Hindlimb muscle (tissue), 1 donor: Measurements from ENCODE around the gene FASN. TPM values are rescaled to one million over a fixed set of nuclear protein-coding genes. Genes with fewer than 3 reads are reported as not detected.

ENCODE experiments used
- DNase-seq: peaks from one replicate; pipeline ENCODE4 v3.0.0-alpha.2; 2013
- polyA plus RNA-seq: library from polyadenylated mRNA; unstranded; fragments of 120-200 nt; gene quantifications from one replicate; pipeline ENCODE4 v1.2.1, GENCODE V29; 2013; ENCODE audit not compliant: insufficient read length

The FASN gene
- polyA plus RNA-seq, 1 donor, result 34.7 TPM

DNA sequence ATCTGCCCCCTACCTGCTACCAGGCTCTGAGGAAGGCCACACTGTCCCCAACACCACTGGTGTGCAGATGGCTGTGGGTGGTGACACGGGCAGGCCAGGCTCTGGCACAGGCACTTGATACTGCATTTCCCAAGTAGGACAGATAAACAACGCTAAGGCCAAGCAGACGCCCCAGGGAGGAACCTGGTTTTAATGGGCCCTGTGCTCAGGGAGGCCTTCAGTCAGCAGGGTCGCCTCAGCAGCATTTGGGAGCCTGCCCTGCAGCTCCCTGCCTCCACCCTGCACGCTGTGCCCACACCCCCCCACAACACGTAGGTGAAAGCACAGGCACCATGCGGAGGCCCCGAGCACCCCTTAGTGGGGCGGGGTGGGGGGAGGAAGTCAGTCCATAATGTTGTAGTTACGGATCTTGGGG lies 3.3 kb upstream of the FASN start:
- no peak for DNase-seq

DNA sequence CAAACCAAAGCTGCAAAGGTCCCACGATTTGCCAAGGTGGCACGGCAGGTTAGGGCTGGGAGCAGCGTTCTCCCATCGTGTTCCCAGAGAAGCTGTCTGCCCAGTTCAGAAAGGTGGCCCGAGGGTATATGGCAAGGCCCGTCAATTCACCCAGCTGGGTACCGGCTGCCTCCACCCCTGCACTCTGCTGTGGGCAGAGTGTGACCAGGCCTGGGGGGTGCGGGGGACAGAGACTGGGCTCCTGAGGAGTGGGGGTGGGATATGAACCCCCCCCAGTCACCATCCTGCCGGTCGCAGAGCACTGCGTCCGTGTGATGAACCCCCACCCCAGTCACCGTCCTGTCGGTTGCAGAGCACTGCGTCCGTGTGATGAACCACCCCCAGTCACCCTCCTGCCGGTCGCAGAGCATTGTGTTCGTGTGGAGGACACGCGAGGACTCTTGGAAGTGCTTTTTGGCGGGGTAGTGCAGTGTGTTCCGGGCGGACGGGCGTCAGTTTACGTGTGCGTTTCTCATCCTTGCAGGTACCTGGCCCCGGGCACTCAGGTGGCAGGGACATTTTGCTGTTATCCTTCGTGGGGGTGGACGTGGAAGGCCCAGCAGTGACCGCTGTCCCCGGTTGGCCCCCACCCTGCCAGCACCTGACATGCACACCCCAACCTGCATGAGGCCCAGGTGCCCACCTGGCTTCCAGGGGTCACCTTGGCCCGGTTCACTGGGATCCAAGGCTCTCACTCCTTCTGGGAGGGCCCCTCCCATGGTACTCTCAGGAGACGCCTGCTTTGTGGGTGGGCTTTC lies 2.7 kb upstream of the FASN start:
- DNase-seq, result no peak

DNA sequence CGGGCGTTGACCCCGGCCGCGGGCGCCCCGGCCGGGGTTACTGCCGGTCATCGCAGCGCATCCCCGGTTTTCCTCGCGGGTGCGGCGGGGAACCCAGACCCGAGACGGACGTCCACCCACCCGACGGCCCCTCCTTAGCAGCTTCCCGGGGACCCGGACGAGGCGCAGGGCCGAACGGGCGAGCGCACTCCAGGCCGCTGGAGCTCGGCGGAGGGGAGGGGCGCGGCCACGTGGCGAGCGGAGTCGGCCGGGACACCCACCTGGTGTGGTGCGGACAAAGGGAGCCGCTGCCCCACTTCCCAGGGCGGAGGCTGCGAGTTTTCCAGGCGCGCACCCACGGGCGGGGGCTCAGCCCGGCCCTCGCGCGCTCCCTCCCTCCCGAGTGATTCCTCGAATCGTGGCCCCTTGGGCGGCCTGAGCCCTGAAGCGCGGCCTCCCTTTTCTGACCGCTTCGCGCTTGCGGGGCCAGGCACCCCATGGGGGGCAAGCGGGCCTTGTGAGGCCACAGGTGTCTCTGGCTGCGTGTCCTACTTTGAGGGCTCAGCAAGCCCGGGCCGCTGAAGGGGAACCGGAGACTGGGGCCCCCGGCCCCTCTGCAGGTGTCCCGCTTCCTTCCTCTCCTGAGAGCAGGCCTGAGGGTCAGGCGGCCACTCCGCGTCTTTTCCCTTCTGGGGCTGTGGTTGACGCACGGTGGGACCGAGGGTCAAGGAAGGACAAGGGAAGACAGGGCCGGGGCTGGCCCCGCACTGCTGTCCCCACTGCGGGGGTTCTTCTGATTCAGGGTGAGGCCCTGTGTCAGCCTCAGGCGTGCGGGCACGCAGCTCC lies 1.1 kb upstream of the FASN start:
- no peak for DNase-seq

DNA sequence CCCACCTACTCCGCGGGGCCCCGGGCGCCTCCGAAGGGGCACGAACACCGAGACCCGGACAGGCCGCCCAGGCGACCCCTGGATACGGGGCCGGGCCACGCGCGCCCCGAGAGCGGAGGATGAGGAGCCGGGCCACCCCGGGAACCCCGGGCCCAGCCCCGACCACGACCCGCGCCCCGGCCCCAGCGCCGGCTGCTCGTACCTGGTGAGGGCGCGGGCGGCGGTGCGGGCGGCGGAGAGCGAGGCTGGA lies 192 bp downstream of the FASN start:
- no peak for DNase-seq

DNA sequence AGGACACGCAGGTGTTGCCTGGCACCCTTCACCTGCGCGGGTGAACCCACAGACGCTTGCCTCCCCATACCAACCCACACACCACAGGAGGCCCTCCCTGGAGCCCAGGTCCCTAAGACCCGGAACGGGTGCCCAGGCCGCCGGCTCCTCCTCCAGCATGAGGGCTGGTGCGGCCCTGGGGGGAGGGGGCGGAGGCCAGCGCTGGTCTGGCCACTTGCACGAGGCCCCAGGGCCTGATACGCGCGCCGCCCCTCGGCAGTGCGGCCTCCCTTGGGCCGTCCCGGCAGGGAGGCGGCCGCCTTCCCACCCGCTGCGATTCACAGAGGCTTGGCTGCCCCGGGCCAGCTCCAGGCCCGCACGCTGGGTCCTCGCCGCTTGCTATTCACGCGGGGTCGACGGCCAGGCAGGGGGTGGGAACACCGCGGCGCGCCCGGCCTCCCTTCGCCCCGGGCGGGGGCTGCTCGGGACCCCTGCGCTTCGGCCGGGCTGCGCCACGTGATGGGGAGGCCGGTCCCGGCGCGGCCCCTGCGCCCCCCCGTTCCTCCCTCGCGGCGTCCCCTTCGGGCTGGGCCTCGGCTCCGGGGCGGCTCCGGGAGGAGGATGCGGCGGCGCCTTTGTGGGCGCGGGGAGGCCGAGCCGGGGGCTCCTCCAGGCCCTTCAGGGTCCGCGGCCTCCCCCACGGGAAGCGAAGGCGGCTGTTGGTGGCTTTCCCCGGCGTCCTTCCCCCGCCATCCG lies 685 bp downstream of the FASN start:
- DNase-seq, result peak; percentile 19

DNA sequence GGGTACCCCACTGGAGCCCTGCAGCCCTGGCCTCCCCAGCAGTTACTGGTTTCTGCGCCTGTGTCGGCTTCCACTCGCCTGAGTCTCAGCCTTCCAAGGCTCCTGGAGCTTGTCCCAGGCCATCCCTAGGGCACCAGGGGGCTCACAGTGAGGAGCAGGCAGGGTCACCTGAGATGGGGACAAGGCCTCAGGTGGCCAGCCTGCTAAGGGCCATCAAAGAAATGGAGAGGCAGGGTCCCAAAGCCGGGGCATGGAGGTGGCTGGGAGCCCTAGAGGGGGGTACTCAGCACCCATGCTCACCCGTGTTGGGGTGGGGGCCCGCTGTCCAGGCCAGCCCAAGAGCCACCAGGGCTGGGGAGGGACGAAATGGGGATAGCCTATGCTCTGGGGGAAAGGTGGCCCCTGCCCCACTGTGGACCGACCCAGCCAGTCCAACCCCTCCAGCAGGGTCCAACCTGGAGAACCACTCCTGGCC lies 1.3 kb downstream of the FASN start:
- no peak for DNase-seq

DNA sequence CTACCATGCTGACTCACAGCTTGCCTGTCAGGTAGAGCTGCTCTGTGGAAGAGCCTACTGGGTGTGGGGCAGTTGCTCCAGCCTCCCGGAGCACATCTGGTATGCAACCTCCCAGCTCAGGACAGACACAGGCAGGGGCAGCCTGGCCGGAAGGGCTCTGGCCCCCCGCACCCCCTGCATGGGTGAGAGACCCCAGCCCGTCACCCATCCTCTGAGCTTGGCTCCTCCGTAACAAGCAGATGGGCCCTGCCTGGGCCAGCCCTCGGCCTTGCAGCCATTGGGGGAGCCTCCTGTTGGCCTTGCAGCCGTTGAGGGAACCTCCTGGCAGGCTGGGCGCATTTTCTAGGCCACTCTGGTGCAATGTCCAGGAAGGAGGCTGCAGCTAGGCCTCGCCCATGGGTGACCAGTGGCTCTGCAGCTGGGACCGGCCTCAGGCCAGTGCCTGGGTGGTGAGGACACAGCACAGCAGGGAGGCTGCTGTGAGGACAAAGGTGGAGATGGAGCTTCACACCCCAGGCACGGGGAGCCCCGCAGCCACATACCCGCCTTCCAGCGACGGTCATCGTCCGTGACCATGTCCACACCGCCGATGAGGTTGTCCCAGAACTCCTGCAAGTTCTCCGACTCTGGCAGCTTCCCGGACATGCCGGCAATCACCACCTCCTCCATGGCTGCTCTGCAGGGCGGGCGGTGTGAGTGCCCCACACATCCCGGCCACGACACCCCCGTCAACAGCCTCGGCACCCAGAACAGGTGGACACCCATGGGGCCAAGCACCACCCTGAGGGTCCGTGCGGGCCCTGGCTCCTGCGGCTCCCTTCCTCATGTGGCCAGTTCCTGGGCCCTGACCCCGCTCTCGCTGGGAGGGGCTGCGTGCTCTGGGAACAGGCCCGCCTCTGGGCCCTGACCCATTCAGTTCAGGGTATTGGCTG lies 2.0 kb downstream of the FASN start:
- DNase-seq, result no peak

DNA sequence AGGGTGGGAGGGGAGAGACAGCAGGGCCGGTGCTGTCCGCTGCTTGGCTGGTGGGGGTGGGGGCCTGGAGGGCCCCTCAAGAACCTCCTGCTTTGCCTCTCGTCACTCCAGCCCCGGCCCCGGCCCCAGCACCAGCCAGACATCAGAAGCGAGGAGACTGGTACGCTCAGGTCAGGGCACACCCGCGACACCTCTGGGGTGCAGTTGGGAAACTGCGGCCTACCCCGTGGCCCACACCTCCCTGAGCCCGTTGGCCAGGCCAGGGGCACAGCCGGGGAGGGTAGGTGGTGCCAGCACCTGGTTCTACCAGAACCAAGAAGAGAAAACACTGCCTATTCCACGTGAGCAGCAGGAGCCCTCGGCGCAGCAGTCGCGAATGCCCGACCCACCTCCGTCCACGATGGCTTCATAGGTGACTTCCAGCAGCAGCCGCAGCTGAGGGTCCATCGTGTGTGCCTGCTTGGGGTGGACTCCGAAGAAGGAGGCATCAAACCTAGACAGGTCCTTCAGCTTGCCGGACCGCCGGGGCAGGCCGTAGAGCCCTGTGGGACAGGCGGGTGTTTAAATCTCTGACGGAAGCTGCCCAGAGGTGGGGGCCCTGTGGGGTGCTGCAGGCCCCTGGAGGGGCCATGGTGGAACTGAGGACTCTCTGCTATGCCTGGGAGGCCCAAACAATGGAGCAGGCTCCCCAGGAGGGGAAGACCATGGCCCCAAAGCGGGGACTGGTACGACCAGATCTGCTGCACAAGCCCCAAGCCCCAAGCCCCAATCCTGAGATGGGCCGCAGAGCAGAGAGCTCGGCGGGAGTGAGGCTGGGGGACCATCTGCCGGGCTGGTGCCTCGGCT lies 2.9 kb downstream of the FASN start:
- no peak for DNase-seq

DNA sequence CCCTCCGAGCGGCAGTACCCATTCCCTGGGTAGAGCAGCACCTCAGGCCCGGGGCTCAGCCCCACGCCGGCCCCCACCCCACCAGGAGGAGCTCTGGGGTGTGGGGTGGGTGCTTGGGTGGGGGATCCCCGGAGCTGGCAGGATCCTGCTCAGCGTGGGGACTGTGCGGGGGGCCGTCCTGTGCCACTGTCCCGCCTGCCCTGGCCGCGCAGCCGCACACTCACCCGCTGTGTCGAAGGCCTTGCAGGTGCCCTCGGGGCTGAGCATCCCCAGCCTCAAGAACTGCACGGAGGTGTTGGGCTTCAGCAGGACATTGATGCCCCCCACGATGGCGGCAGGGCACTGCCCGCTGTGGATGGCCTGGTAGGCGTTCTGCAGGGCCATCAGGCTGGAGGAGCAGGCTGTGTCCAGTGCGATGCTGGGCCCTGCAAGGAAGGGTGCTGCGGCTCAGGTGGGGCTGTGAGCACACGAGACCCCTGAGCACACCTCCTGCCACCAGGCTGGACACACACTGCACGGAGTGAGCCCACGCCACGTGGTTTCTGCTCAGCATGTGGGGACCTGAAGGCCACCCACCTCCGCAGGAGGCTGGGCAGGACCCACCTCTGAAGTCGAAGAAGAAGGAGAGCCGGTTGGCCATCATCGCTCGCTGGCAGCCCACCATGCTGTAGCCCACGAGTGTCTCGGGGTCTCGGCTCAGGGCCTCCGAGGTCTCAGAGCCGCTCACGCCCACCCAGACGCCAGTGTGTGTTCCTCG lies 4.9 kb downstream of the FASN start:
- DNase-seq, result no peak

DNA sequence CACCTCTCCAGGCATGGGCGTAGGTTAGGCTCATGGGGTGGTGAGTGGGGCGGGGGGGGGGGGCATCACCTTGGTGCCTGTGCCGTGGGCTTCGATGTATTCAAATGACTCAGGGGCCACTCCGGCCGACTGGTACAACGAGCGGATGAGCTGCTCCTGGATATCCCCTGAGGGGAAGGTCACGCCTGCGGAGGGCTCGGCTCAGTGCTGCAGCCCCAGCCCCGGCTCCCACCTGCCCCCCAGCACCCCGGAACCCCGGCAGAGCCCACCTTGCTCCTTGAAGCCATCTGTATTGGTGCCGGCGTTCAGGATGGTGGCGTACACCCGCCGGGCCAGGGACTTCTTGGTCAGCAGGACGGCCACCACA lies 5.4 kb downstream of the FASN start:
- no peak for DNase-seq

DNA sequence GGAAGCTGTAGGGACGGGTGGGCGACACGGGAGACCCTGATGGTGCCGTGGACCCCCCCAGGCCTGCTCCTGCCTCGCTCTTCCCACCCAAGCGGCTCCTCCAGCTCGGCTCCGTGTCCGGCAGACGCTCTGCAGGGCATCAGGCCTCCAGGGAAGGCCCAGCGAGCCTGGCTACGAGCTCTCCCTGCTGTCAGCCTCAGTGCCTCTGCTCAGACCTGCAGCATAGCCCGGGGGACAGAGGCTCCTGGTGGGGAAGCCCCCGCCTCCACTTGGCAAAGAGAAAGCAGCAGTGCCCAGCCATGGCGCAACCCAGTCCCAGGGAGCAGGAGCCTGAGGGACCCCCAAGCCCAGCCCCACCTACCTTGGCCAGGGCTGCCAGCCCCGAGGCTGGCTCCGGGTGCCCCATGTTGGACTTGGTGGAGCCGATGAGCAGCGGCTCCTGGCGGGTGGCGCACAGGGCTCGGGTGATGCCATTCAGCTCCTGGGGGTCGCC lies 5.9 kb downstream of the FASN start:
- no peak for DNase-seq

DNA sequence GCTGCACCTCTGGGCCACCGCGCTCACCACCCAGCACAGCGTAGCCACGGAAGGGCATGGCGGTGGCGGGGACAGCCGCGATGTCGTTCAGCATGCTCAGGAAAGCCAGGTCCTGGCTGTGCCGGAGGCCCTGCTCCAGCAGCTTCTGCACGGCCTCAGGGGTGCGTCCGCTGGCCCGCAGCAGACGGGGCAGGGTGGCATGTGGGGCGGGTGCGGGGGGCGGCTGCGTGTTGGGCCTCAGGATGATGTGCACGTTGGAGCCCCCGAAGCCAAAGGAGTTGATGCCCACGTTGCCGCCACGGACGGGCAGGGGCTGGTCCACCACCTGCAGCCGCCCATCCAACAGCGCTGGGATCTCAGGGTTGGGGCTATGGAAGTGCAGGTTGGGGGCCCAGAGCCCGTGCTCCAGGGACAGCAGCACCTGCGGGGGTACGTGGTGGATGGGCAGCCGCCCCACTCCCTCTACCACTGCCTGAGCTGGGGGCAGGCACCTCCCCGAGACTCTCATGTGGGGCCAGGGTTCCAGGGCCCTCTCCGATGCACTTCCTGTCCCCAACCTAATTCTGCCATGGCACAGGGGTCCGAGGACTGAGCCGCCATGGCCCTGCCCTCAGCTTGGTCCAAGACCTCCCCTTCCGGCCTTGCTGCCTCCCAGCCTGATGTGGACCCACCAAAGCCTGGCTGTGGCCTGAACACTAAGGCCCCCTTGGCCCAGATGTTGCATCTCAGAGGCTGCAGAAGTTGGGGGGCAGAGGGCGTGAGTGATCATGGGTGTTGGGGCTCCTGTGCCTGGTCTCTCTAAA lies 6.6 kb downstream of the FASN start:
- no peak for DNase-seq

DNA sequence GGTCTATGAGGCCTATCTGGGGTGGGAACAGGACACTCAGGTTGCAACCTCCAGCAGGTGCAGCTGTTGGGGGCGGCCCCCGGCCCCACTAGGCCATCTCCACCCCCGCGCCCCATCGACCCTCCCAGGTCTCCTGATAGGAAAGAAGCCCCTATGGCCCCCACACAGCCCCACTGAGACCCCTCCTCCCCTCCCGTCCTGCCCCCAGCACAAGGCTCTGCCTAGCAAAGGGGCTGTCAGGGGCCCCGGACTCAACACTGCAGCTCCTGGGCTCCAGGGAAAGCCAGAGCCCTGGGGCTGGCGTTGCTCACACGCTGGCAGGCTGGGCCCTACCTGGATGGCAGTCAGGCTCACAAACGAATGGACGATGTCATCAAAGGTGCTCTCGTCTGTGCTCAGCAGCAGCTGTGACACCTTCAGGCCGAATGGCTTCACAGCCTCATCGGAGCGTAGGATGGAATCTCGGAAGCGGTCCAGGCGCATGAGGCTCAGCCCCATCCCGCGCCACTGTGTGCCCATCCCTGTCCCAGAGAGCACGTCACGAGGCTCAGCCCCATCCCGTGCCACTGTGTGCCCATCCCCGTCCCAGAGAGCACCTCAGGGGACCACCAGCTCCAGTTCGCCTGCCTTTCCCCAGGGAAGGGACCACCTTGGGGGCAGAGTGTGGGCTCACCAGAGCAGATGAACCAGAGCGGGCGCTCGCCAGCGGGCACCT lies 7.3 kb downstream of the FASN start:
- DNase-seq, result no peak

DNA sequence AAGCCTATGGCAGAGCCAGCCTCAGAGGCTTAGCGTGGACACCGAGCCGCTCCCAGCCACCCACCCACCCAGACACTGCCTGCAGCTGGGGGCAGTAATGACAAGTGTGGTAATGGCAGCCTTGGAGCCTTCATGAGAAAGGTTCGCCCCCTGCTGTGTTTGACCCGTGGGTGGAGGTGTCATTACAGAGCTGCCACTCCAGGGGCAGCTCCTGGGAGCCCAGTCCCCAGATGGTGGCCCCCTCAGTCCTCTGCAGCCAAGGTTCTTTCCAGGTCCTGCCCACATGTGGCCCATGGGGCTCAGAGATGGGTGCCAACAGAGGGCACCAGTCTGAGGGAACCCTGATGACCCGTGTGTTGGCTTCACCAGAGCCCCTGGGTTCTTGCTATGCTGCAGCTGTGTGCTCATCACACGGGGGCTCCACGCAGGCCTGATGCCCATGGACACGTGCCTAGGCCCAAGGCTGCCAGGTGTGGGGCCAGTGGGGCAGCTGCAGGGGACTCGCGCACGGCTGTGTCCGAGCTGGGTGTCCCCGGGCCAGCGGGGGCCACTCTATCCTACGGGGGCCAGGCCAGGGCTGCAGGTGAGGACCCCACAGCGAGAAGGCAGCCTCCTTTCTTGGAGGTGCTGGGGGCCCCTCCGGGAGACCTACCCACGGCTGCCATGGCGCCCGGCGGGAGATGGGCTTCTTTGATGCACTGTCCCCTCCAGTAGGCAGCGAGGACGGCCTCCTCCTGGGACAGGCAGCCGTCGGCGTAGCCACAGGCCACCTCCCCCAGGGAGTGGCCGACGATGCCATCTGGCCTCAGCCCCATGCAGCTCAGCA lies 8.1 kb downstream of the FASN start:
- DNase-seq, result no peak

DNA sequence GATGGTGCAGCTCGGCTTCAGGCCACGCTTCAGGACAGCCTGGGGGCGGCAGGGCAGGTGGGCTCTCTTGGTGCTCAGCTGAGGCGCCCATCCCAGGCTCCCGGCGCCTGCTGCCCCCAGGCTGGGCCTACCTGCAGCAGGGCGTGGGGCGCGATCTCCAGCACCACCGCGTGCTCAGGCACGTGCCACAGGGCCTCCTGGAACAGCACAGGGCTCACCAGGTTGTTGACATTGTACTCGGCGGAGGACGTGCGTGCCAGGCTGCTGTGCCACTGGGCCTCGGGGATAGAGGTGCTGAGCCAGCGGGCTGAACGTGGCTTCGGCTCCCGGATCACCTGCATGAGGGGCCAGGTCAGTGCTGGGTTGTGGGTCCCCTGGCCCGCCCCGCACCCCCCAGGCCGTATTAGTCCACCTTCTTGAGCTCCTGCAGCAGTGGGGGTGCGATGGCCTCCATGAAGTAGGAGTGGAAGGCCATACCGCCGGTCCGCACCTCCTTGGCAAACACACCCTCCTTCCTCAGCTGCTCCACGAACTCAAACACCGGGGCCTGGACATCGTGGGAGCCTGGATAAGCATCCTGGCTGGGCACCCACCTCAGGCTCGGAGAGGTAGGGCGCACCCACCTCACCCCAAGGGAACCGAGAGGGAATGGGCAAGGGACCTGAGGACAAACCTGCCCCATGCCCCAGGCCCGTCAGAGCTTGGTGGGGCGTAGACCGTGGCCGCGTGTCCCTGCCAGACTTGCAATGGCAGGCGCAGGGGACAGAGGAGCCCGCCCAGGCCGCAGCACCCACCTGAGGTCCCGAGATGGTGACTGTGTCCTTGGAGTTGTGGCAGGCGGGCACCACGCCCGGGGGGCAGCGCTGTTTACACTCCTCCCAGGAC lies 9.0 kb downstream of the FASN start:
- no peak for DNase-seq

DNA sequence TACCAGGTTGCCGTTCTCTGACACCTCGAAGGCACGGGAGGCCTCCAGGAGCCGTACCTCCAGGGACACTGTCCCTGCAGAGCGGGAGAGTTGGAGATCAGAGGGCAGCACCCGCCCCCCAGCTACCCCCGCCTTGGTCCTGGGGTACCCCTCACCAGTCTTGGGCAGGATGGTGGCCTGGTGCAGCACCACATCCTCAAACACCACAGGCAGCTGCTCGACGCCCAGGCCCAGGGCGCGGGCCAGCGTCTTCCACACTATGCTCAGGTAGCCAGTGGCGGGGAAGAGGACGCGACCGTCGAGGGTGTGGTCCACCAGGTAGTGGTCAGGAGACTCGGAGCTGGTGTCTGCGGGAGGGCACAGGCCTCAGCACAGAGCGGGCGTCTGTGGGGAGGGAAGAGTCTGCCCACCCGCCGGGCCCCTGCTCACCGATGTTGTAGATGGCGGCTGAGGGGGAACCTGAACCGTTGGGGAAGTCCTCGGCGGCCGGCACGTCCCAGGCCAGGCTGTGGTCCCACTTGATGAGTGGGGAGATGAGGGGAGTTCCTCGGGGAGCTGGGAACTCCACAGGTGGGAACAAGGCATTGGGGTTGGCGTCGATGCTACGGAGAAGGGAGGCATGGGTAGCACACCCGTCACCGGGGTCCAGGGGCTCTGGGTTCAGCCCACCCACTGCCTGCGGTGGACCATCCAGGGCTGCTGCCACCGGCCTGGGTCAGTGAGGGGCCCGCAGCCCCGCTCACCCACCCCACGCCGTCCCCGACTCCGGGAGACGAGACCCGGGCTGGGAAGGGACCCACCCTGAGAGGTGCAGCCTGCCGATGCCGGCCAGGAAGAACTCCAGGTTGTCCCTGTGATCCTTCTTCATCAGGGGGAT lies 9.8 kb downstream of the FASN start:
- DNase-seq, result no peak
